ENCODE measurements around the gene JARID2. TPM values are rescaled to one million over a fixed set of nuclear protein-coding genes. Genes with fewer than 3 reads are reported as not detected.

Gene JARID2
- total and polyA plus RNA-seq, 2 of the 8 experiments (the other 6 are each of a cell fraction or from before 2014, with no cell fraction given), result 60.1 to 239 TPM

DNA sequence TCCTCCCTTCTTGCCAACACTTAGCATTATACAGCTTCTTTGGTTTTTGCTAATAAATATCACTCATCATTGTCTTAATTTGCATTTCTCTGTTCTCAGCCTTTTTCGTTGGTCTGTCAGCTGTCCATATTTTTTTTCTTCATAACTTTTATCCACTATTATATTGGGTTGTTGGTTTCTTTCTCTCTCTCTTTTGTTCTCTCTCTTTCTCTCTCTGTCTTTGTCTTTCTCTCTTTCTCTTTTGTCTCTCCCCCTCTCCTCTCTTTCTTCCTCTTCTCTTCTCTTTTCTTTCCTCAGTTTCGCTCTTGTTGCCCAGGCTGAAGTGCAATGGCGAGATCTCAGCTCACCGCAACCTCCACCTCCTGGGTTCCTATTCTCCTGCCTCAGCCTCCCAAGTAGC is 36.5 kb downstream of the JARID2 start:
- POLR2A ChIA-PET (ENCODE audit: partially characterized antibody), result interaction anchor here (0.6 kb wide), 1 partner anchor 966 kb away, joined by 3 read pairs; no protein-coding TSS in a partner anchor

More for the DNA sequence above, 36.5 kb downstream of the JARID2 start:
- DNase-seq (ENCODE audit: low read depth in 1 of 2, low spot score in 2 of 2), result no peak
- Histone ChIP-seq H3K14ac (ENCODE audit: insufficient read length) (no peak overlapping the region), H3K4me2 (ENCODE audit: insufficient read depth in 1 of 2, low read depth in 2 of 2, low read length in 2 of 2) (peak overlapping the region in 1 of 2 experiments; percentile 49; a peak in 1 of 4 replicates), H3K9me3 (ENCODE audit: insufficient read depth in 2 of 2, low read depth in 1 of 2, low read length in 1 of 2) (no peaks in the 10 kb centered on the region), H2AK5ac (ENCODE audit: low read depth, low read length) (no peak overlapping the region), H3K27me3 (replicated peaks in 1 of 4; ENCODE audit: control insufficient read depth in 3 of 4, extremely low read depth in 1 of 4, insufficient read depth in 3 of 4, low read length in 3 of 4) (no peaks in the 10 kb centered on the region), H3K56ac (replicated peaks; ENCODE audit: insufficient read length, low read depth, low read length) (no peak overlapping the region), H4K5ac (ENCODE audit: insufficient read length, low read depth, low read length) (no peak overlapping the region), H3K4me1 (replicated peaks in 1 of 4; ENCODE audit: control insufficient read depth in 3 of 4, insufficient read depth in 4 of 4, low read length in 3 of 4) (peaks cover 3 to 21% (median 15%) of the 10 kb centered on the region in 4 experiments), H3K36me3 (ENCODE audit: control insufficient read depth in 2 of 4, insufficient read depth in 4 of 4, low read length in 3 of 4) (peaks cover 0 to 3% (median 0%) of the 10 kb centered on the region in 4 experiments; a peak in 1 of 8 replicates), H3K79me1 (ENCODE audit: low read depth, low read length) (peaks cover 3% of the 10 kb centered on the region; the same call in 1 of the 2 replicates), H3K23ac (ENCODE audit: insufficient read length) (no peak overlapping the region), H4K20me1 (replicated peaks in 1 of 2; ENCODE audit: control insufficient read depth in 1 of 2, insufficient read depth in 2 of 2, low read length in 2 of 2) (peaks cover 36 to 46% of the 10 kb centered on the region in 2 experiments), H2AFZ (ENCODE audit: low read length) (no peak overlapping the region), H2BK15ac (ENCODE audit: low read length) (no peak overlapping the region), H3K27ac (ENCODE audit: low read depth, low read length) (no peak overlapping the region), H4K8ac (ENCODE audit: extremely low read depth, insufficient read depth, low read length) (no peak overlapping the region), H3K4me3 (ENCODE audit: extremely low read depth in 1 of 4, insufficient read depth in 2 of 4, low read depth in 3 of 4, low read length in 4 of 4) (no peak overlapping the region), H2BK5ac (ENCODE audit: low read depth, low read length) (no peak overlapping the region), H3K79me2 (ENCODE audit: control insufficient read depth in 1 of 2, insufficient read depth in 2 of 2, low read length in 2 of 2) (peaks cover 70 to 98% of the 10 kb centered on the region in 2 experiments), H4K91ac (replicated peaks; ENCODE audit: insufficient read length, low read length) (no peak overlapping the region), H2BK20ac (ENCODE audit: low read length) (no peak overlapping the region), H3K18ac (ENCODE audit: extremely low read depth, low read length) (no peak overlapping the region), H2BK120ac (replicated peaks; ENCODE audit: low read depth, low read length) (no peak overlapping the region), H3K4ac (replicated peaks; ENCODE audit: insufficient read length, low read depth, low read length) (no peak overlapping the region), H2BK12ac (ENCODE audit: low read depth, low read length) (no peak overlapping the region), H3K23me2 (ENCODE audit: low read depth, low read length) (no peaks in the 10 kb centered on the region), H3K9ac (replicated peaks in 1 of 4; ENCODE audit: extremely low read depth in 1 of 4, low read depth in 3 of 4, low read length in 3 of 4) (no peak overlapping the region)
- TF ChIP-seq RFX5 (IDR thresholded peaks at IDR 0.05; ENCODE audit: borderline replicate concordance, low read depth, low read length) (no peak), TAF7 (optimal IDR thresholded peaks at IDR 0.05; ENCODE audit: borderline replicate concordance, low read depth, low read length) (no peak), GABPA (IDR thresholded peaks at IDR 0.05; ENCODE audit: borderline replicate concordance, insufficient read depth, low read length) (no peak), ZNF274 (IDR thresholded peaks at IDR 0.05; ENCODE audit: borderline replicate concordance, extremely low read depth, low read length) (no peak), TAF1 (IDR thresholded peaks at IDR 0.05; ENCODE audit: low read depth, low read length) (no peak), KDM5A (IDR thresholded peaks at IDR 0.05; ENCODE audit: low read length) (no peak)
- TF ChIP-seq, protein P1, sequence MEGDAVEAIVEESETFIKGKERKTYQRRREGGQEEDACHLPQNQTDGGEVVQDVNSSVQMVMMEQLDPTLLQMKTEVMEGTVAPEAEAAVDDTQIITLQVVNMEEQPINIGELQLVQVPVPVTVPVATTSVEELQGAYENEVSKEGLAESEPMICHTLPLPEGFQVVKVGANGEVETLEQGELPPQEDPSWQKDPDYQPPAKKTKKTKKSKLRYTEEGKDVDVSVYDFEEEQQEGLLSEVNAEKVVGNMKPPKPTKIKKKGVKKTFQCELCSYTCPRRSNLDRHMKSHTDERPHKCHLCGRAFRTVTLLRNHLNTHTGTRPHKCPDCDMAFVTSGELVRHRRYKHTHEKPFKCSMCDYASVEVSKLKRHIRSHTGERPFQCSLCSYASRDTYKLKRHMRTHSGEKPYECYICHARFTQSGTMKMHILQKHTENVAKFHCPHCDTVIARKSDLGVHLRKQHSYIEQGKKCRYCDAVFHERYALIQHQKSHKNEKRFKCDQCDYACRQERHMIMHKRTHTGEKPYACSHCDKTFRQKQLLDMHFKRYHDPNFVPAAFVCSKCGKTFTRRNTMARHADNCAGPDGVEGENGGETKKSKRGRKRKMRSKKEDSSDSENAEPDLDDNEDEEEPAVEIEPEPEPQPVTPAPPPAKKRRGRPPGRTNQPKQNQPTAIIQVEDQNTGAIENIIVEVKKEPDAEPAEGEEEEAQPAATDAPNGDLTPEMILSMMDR (IDR thresholded peaks at IDR 0.05; ENCODE audit: control extremely low read depth in 1 of 3, insufficient read depth in 1 of 3, low read depth in 1 of 3, low read length in 3 of 3), result no peak
- CTCF ChIA-PET (ENCODE audit: partially characterized antibody), result interaction anchor here (0.7 to 1.7 kb wide), 3 partner anchors 30 to 445 kb away, joined by 3 to 6 read pairs (median 3); no protein-coding TSS in a partner anchor
- WGBS, 2 experiments (ENCODE audit: extremely low coverage in 1 of 2, insufficient coverage in 1 of 2, insufficient read length in 1 of 2, insufficient replicate concordance in 2 of 2, low coverage in 1 of 2, low lambda C conversion rate in 2 of 2, missing lambda C conversion rate in 1 of 2), result 88% methylated on average over 4 of the region's 4 CpGs; no CpG with 5 or more reads in 1 of the 2 experiments
- FAIRE-seq, result no peak
